NK-92 (cell line): ENCODE data around the gene LMBRD2.
"Not testable (repeated sequence)": the region's sequence is repeated elsewhere in the genome, so short reads cannot be mapped to it uniquely, and the experiment has no call there.

Experiments
- DNase-seq: peaks from one replicate; lab custom pipeline; 2025; ENCODE audit not compliant: unreplicated experiment; lab: John Stamatoyannopoulos, UW

Gene LMBRD2

GRCh38 chr5:36162810-36163486 is 11.3 kb upstream of the LMBRD2 start:
- DNase-seq, result no peak

GRCh38 chr5:36161361-36161760 is 9.7 kb upstream of the LMBRD2 start:
- no peak for DNase-seq

- no peak for DNase-seq
Measured at GRCh38 chr5:36160617-36161016, 8.9 kb upstream of the LMBRD2 start.

GRCh38 chr5:36158144-36158543 is 6.5 kb upstream of the LMBRD2 start:
- DNase-seq, result no peak

- no peak for DNase-seq
Measured at GRCh38 chr5:36156619-36157018, 4.9 kb upstream of the LMBRD2 start.

- no peak for DNase-seq
Measured at GRCh38 chr5:36156121-36156601, 4.5 kb upstream of the LMBRD2 start.

- no peak for DNase-seq
Measured at GRCh38 chr5:36155291-36155690, 3.6 kb upstream of the LMBRD2 start.

- DNase-seq, result no peak
Measured at GRCh38 chr5:36153726-36154125, 2.0 kb upstream of the LMBRD2 start.

GRCh38 chr5:36153298-36153677 is 1.6 kb upstream of the LMBRD2 start:
- no peak for DNase-seq

GRCh38 chr5:36152324-36153297 is 924 bp upstream of the LMBRD2 start:
- no peak for DNase-seq

GRCh38 chr5:36150676-36151433 is 832 bp downstream of the LMBRD2 start:
- no peak for DNase-seq

GRCh38 chr5:36147681-36148080 is 4.0 kb downstream of the LMBRD2 start:
- no peak for DNase-seq

GRCh38 chr5:36146390-36146789 is 5.3 kb downstream of the LMBRD2 start:
- no peak for DNase-seq

- no peak for DNase-seq
Measured at GRCh38 chr5:36145311-36145710, 6.4 kb downstream of the LMBRD2 start.

- DNase-seq, result no peak
Measured at GRCh38 chr5:36138900-36139683, 12.6 kb downstream of the LMBRD2 start.

- no peak for DNase-seq
Measured at GRCh38 chr5:36136581-36136980, 15.1 kb downstream of the LMBRD2 start.

- DNase-seq, result no peak
Measured at GRCh38 chr5:36135988-36136387, 15.7 kb downstream of the LMBRD2 start.

GRCh38 chr5:36133009-36133408 is 18.7 kb downstream of the LMBRD2 start:
- not testable (repeated sequence) for DNase-seq

- DNase-seq, result not testable (repeated sequence)
Measured at GRCh38 chr5:36129666-36130065, 22.0 kb downstream of the LMBRD2 start.

GRCh38 chr5:36128795-36129194 is 22.9 kb downstream of the LMBRD2 start:
- no peak for DNase-seq

GRCh38 chr5:36125868-36126267 is 25.8 kb downstream of the LMBRD2 start:
- no peak for DNase-seq
